Ammon's horn (tissue), 1 donor: ENCODE results near the gene ATAT1.

Experiments used
- DNase-seq: peaks from one replicate; pipeline ENCODE4 v3.0.0-alpha.2; 2016; ENCODE audit warnings: low spot score

The ATAT1 gene

GRCh38 chr6:30684386-30685156, 57.9 kb downstream of the ATAT1 start:
- DNase-seq, result peak; percentile 60

DNA sequence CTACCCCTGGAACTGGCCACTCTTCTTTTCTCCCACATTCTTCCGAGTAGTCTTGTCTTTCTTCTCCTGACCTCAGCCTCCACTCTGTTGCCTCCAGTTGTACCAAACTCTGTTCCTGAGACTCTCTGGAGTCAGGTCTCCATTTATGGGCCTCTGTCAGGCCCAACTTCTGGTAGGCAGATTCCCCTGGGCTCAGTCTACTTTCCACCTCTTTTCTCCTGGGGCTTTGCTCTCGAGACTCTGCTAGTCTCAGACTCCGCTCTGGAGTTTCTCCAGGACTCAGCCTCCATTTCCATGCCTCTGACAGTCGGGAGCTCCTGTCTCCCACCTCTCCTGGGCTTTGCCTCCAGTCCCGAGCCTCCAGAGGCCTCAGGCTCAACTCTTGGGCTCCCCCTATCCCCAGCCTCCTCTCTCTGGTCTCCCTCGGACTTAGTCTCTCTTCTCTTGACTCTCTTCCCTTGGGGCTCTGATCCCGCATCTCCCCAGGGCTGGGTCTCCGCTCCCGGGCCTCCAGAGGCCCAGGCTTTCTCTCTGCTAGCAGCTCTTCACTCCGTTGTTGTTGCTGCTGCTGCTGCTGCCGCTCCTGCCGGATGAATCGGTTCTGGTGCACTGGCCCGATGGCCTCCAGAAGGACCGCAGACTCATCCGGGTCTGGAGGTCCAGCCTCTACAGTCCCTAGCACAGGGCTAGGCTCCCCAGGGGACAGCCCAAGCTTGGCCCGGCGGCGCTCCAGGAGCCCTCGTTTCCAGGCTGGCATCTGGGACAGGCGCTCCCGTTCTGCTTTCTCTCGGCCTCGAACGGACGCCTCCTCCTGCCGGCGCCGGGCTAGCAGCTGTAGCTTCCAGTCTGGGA, 58.7 kb downstream of the ATAT1 start:
- DNase-seq, result no peak

GRCh38 chr6:30686009-30686907, 59.6 kb downstream of the ATAT1 start, which contains the start of gene PPP1R18:
Gene PPP1R18 (minus strand): TSS chr6:30686645. CDS start chr6:30686018, 627 bp downstream.
- peak; percentile 50 for DNase-seq

GRCh38 chr6:30686908-30687658, 60.4 kb downstream of the ATAT1 start:
- DNase-seq, result peak; percentile 84

DNA sequence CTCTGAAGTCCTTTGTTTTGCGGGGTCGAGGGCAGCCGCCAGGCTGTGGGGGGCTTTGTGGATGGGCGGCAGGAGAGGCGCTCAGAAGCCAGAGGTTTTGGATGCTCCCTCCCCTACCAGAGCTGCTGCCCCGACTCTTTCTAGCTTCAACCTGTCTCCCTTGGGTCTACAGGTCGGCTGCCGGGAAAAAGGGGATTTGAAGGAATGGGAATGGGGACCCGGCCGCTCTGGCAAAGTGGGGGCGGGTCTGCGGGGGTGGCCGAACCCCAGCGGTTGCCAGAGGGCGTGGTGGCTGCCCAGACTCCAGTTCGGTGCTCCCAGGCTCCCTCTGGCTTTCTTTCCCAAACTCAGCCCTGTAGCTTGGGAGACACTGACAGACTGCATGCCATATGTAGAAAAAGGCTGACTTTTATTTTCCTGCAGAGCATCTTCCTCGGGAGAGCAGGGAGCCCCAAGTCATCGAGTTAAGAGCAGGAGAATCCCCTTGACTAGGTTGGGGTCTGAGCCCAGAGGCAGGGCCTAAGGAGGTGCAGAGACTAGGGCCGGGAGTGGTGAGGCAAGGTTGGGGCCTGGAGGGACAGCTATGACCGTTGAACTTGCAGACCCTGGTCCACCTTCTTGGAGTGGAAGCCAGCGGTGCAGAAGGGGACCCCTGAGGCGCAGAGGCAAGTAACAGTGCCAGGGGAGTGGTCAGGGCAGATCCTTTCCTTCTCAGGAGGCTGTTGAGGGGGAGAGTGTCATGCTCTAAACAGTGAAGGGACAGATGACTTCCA, 61.2 kb downstream of the ATAT1 start:
- DNase-seq, result peak; percentile 25

- DNase-seq, result no peak
These were observed 61.9 kb downstream of the ATAT1 start for GRCh38 chr6:30688569-30688968.

DNA sequence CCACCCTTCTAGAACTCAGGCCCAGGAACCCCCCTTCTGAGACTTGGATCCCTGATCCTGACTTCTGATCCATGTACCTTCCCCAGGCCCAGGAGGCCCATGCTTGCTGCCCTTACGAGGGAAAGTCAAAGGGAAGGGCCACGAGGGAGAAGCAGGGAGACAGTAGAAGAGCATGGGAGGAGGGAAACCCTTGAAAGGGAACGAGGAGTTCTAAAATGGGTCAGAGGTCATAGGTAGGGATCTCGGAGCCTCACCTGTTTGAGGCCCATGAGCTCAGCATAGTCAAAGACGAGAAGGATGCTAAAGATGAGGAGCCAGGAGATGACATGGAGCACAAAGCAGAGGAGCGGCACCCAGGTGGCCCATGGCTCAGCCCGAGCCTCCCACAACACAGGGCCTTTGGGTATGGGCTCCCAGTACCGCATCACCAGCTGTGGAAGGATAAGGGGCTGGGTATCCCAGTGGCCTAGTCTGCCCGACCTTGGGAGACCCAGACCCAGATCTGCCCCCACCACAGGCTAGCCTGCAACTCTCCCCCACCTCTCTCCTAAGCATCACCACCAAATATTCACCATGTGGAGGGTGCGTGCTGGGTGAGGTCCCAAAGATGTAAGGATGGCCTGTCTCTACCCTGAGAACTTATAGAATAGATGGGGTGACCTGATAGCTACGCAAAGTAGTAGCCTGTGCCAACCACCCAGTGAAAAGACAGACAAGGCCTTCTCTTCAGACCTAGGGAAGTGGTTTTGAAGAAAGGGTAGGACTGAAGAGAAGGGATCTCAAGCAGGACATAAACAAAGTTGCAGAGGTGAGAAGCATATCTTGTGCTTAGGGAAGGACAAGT, 62.6 kb downstream of the ATAT1 start:
- DNase-seq, result no peak

- DNase-seq, result no peak
These were observed 63.3 kb downstream of the ATAT1 start for GRCh38 chr6:30689985-30690384.

GRCh38 chr6:30690403-30691207, 63.9 kb downstream of the ATAT1 start, which contains the start of gene NRM:
Gene NRM (minus strand): TSS chr6:30690984. CDS start chr6:30690974, 10 bp downstream.
- peak; percentile 86 for DNase-seq

DNA sequence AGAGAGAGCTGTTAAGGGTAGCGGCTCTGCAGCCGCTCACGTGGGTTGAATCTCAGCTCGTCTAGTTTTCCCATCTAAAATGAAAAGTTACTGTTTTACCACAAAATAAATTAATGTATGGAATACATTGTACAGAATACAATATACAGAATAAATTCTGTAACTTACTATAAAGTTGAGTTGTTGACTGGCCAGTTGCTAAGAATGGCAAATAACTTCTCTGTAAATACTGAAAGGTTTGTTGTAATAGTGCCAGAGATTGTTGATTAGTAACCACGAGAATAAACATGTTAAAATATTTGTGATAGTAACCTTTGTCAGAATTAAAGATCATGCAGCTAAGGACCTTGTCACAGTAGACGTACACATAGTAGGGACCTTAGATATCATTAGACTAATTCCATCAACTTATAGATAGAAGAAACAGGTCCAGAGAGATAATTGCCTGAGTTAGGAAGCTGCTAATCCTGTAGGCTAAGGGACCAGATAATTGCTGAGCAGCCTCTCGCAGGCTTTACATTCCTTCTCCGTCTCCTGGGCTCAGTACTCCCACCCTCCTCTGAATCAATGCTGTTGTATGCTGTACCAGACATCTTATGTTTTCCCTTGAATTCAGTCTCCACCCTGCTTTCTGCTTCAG, 64.7 kb downstream of the ATAT1 start:
- DNase-seq, result no peak
